TTC549 (cell line): ENCODE data around the gene ZP1.

ENCODE experiments used
- FAIRE-seq: peaks from 2 replicates; lab custom pipeline; 2012; peaks lifted over from hg19 to GRCh38; lab: Jason Lieb, UNC

ZP1 gene

GRCh38 chr11:60844045-60844869 lies 23.1 kb upstream of the ZP1 start:
- no peak for FAIRE-seq

- FAIRE-seq, result no peak
Measured at GRCh38 chr11:60844870-60845221, 22.5 kb upstream of the ZP1 start.

GRCh38 chr11:60845338-60845737 lies 22.0 kb upstream of the ZP1 start:
- FAIRE-seq, result no peak

DNA sequence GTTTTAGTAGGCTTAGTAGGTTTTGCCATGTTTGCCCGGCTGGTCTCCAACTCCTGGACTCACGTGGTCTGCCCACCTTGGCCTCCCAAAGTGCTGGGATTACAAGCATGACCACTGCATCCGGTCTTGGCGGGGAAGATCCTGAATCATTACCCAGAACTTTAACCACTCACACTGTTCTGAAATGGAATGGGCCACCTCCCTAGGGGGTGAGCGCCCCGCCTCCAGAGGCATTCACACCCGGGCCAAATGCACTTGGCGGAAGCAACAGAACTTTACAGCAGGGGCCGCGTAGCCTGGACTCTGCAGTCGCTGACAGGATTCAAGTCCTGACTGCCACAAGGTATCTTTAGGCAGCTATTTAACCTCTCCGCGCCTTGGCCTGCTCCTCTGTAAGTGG lies 20.1 kb upstream of the ZP1 start:
- FAIRE-seq, result no peak

DNA sequence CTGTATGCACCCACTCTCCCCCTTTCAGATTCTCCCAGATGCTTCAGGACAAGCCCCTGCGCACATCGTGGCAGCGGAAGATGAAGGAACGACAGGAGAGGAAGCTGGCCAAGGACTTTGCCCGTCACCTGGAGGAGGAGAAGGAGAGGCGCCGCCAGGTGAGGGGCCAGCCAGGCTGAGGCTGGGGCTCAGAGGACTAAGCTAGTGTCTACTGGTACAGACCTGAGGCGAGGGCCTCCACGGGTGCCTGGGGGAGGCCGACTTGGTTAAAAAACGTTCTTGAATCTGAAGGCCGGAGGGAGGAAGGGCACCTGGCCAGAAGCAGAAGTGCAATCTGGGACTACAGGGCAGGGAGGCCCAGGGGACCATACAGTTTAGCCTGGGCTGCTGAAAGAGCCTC lies 19.4 kb upstream of the ZP1 start:
- FAIRE-seq, result no peak

DNA sequence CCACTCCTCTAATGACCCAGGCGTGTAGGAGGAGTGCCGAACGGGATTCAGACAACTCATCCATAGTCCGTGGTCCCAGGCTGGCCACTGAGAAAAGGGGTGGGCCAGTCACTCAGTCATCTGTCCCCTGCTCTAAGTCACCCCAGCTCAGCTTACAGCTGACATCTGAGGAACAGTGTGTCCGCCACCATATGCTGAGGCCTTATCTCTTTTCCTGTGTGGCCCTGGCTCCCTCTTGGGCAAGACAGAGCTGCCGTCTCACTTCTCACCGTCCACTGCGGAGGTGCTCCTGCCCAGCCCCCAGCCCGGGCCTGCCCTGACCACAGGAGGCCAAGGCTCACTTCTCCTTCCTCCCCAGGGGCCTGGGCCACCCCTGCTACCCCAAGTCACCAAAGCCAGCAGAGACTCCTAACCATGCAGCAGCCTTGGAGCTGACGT lies 18.6 kb upstream of the ZP1 start:
- no peak for FAIRE-seq

GRCh38 chr11:60849641-60850520 lies 17.5 kb upstream of the ZP1 start:
- no peak for FAIRE-seq

DNA sequence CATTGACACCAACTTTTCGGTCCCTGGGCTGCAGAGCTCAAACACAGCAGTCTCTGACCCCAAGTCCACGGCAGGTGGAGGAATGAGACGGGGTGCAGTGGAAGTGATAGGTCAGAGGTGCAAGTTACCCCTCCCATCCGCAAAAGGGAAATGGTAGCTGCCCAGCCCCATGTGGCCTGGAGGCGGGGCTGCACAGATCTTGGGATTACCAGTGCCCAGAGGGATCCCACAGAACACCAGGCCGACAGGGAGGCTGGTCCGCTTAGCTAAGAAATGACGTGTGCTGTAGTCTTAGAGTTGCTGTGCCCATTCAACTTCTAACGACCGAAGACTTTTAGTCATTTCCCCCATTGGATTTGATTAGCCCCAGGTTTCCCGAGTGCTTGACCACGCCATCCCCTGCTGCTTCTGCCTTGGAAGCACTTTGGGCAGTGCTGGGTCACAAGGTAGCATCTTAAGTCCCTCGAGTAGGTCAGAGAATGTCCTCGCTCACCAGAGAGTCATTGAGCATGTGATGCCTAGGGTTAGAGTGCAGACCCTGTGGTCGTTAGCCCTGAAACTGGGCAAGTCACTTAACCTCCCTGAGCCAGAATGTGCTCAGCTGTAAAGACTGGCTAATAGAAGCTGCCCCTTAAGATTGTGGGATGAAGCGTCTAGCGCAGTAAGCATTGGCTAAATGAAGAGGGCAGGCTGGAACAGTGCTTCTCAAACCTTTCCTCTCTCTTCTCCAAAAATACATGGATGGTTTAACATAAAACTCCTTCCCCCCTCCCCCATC lies 15.8 kb upstream of the ZP1 start:
- FAIRE-seq, result no peak

GRCh38 chr11:60852117-60852981 lies 15.0 kb upstream of the ZP1 start:
- FAIRE-seq, result no peak

DNA sequence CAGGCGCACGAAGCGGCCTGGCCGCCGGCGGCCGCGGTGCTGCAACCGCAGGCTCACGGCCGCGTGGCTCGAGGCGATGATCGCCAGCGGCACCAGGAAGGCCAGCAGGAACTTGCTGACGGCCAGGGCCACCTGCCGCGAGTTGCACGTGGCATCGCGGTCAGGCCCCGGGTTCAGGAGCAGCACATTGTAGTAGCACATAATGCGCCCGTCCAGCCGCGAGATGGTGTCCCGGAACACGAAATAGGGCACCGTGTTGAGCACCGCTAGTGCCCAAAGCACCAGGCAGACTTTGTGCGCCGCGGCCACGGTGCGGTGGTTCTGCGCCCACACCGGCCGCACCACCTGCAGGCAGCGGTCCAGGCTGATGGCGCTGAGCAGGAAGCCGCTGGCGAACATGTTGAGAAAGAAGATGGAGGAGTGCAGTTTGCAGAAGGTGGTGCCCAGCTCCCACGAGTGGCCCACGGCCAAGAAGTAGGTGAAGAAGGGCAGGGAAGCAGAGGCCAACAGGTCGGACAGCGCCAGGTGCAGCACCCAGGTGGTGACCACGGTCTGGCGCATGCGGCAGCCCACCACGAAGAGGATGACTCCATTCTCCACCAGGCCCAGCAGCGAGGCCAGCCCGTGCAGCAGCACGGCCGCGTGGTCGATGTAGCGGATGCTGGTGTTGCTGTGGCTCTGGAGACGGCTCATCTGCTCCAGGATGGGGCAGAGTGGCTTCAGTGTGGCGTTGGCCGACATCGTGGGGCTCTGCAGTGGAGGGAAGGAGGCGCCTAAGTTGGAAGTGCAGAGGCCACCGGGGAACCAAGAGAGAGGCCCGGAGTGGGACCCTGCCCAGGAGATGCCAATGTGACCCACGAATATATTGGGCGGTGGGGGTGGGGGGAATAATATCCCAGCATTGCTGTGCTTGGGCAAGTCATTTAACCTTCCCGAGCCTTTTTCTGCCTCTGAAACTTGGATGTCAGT lies 14.1 kb upstream of the ZP1 start:
- no peak for FAIRE-seq

DNA sequence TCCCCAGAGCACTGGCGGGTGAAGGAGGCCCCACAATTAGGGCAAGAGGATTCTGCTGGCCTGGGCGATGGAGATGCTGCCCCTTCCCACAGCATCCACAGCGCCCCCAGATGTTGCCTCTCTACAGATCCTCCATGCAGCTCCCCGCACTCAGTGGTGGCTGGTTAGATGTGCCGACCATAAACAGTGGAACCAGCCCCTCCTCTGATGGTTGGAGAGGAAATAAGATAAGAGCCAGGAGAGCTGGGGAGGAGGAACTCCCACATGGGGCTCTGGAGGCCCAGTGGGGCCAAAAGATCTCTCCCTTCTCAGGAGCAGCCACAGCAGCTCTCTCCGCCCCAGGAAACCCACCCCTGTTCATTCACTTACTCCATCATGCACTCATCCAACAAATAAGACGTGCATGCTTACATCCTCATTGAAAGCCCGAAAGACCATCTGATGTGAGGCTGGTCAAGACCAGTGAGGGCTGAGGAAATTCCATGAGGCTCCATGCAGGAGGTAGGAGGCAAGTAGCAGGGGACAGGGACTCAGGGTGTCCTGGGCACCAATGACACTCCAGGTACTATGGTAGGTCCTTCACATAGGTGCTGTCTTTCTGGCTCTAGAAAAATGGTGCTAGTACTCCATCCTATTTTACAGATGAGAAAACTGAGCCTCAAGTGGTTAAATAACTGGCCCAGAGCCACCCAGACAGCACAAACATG lies 13.0 kb upstream of the ZP1 start:
- FAIRE-seq, result no peak

DNA sequence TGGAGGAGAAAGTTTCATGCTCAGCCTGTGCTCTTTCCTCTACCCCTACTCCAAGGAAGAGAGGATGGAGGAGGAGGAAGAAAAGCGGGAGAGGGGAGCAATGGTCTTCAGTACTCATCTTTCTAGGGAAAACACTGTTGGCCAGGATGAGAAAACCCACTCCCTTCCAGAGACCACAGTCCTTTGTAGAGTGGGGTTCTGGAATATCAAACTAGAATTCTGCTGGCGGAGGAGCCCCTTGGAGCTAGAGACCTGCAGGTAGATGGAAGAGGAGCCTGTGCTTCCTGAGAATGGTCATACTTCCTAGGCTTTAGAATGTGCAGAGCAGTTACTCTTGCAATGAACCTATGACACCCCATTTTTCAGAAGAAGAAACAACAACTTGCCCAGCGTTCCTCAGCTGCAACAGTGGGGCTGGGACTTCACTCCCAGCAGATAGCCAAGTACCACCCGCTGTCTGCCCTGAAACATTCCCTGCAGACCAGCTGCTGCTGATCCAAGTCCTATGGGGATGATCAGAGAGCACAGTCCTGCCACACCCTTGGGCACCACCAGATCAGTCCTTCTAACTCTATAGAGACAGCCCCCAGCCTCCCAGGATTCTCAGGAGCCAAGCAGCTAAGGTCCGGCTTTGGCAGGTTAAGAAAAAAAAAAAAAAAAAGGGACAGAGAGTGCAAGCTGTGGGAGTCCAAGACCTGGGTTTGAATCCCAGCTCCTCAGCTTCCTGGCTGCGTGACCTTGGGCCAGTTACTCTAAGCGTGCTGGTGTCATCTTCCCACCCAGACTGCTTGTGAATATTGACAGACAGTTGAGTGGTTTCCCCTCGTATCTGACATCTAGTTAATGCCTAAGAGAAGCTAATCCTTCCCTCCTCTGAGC lies 12.3 kb upstream of the ZP1 start:
- FAIRE-seq, result no peak

DNA sequence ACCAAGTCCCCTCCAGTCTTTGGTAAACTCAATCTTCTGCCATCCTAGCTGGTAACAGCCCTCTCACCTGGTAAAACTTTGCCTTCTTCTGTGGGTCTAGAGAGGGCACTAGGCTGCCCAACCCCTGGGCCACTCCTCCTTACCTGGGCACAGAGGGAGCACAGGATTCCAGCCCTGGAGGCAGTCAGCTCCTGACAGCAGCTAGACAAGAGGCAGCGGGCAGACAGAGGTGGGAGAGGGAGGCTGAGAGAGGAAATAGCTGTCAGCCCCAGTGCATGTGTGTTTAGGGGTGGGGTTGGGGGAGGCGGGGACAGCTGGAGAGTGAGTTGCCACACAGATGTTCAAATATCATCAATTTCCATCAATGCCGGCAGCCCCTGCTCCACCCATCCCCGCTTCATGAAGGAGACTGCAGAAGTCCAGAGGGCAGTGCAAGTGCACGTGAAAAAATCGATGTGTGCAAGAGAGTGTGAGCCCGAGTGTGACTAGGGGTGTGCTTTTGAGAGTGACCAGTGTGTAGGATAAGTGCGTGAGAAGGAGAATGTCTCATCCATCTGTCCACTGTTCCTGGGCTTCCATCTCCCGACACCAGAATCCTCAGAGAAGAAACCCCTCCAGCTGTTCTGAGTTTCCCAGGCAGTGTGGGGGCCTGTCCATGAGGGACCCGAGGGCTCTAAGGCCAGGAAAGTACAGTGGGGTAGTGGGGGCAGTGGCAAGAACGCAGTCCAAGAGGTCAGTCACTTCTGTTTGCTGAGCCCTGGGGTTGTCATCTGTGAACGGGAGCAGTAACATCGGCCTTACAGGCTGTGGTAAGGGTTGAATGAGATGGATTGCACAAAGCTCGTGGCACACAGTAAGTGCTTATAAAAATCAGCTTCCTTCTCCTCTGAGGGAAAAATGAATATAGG lies 11.4 kb upstream of the ZP1 start, which contains the start of gene PTGDR2:
Gene PTGDR2, minus strand, starts transcription at position 225 of the 908 bp plus-strand sequence. CDS start 2,228 bp downstream, outside the sequence.
- no peak for FAIRE-seq

GRCh38 chr11:60857378-60858232 lies 9.7 kb upstream of the ZP1 start:
- no peak for FAIRE-seq

GRCh38 chr11:60858236-60858635 lies 9.1 kb upstream of the ZP1 start:
- no peak for FAIRE-seq

- no peak for FAIRE-seq
Measured at GRCh38 chr11:60858731-60859464, 8.4 kb upstream of the ZP1 start.
